LoVo (cell line): ENCODE data around the gene AKT3.

Source experiments
- DNase-seq: peaks from one replicate; pipeline ENCODE4 v3.0.0-alpha.2; 2016; ENCODE audit warnings: low spot score

AKT3 gene

GRCh38 chr1:243461700-243462099 lies 388.3 kb downstream of the AKT3 start:
- no peak for DNase-seq

GRCh38 chr1:243459059-243459458 lies 391.0 kb downstream of the AKT3 start:
- DNase-seq = no peak

GRCh38 chr1:243457363-243457982 lies 392.6 kb downstream of the AKT3 start:
- no peak for DNase-seq

GRCh38 chr1:243455760-243456651 lies 394.0 kb downstream of the AKT3 start:
- DNase-seq = no peak

DNA sequence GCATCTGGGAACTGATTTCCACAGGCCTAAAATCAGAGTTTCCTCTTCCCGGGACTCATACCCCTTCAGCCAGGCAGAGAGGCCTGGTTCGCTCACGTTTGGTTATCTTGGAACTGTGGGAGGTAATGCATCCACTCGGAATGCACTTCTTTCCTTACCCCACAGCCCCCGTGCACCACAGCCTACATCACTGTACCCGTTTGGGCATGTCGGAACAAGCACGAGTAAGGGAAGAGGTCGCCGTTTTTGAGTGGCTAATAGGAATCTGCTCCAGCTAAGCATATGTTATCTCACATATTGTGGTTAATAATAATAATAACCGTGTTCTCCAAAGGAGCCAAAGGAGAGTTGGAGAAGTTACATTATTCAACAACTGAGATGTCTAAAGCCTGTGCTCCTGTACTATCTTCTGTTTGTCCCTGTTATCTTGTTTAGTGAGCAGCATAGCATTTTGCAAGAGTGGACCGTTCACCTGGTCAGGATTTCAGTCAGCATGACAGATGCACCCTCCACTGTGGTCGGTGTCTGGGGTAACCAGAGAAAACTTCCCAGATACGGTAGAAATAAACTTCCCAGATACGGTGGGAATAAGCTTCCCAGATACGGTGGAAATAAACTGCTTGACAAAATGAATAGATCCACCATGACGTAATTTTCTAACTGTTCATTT lies 395.6 kb downstream of the AKT3 start:
- no peak for DNase-seq

DNA sequence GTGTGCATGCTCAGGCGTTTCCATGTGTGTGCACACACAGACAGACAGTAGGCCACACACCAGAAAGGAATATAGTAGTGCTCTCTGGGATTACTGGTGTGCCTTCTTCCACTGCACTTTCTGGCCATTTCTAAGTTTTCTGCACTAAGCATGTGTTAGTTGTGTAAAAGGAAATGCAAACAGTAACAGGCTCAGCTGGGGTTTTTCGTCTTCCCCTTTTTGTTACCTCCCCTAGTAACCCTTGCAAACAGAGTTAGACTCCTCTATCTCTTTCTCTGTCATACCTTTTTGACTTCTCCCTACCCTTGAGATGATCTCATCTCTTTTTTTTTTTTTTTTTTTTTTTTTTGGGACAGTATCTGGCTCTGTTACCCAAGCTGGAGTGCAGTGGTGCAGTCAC lies 398.0 kb downstream of the AKT3 start:
- no peak for DNase-seq

DNA sequence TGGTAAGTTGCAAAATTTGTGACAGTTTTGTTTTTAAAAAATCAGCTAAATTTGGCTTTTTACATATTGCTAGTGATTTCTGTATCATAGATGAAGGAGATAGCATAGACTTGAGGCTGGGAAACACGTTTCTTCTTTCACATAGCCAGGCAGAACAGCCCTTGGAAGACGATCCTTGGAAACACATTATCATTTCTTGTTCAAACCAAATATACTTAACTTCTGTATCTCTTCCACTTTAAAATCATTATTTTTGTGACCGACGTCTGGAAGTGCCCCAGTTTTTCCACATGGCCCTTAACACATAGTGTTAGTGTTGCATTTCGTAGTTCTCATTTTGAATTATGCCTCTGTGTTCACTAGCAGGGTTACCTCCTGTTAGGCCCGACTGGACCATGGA lies 400.7 kb downstream of the AKT3 start:
- no peak for DNase-seq

GRCh38 chr1:243447844-243448243 lies 402.2 kb downstream of the AKT3 start:
- no peak for DNase-seq

DNA sequence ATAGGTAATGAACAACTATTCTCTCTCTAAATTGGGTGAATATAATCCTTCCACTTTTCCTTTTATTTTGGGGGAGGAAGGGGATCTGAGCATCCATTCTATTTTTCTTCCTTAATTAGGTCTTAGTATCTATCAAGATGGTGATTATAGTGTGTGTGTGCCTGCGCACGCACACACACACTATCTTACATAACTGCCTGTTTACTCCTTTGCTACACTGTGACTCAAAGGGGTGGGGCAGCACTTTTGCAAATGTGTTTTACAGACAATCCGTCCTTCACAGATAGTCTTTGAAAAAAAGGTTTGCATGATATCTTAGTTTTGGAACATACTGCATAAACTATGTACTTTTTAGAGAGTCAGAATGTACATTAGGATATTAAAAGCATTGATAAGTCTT lies 402.7 kb downstream of the AKT3 start:
- no peak for DNase-seq

GRCh38 chr1:243443557-243443956 lies 406.5 kb downstream of the AKT3 start:
- no peak for DNase-seq

DNA sequence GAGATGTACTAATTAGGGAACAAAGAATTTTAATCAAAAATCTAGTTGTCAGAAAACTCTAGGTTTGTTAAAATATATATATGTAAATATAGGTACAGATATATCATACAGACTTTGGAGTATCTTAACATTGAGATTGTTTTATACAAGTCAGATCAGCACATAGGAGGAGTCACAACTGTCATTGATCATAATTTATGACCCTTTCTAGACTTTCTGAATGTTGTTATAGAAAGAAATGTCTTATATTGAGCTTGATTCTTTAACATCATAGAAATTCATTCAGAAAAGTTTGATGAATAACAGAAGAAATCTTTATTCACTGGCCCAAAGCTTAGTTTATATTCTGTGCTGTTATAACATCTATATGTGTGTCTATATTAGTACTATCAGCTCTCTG lies 408.4 kb downstream of the AKT3 start:
- no peak for DNase-seq

GRCh38 chr1:243440406-243440805 lies 409.6 kb downstream of the AKT3 start:
- DNase-seq = no peak

DNA sequence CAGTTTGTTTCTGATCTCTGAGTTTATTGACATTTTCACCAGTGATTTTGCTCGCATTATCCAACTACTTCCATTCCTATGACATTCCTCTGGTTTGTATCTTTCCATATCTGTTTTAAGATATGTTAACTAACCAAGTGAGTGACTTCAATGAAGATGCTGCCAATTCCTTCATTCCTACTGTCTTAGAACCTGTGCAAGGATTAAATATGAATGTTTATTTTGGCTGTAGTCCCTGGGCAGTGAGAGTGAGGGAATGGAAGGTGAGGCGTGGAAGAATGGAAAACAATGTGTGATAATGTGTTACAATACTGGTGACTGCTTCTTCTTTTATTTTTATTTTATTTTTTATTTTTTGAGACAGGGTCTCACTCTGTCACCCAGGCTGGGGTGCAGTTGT lies 411.2 kb downstream of the AKT3 start:
- DNase-seq = no peak
